HUDEP-2 (cell line): Measurements from ENCODE around the gene BCKDHA.
A peak's percentile ranks its signal among the peaks of the same experiment; 100 is the strongest.

Experiments
- DNase-seq, 76 experiments: peaks; one replicate each; lab custom pipeline; 2025; ENCODE audit not compliant: unreplicated experiment in 76 of 76; lab: John Stamatoyannopoulos, UW

Gene BCKDHA

DNA sequence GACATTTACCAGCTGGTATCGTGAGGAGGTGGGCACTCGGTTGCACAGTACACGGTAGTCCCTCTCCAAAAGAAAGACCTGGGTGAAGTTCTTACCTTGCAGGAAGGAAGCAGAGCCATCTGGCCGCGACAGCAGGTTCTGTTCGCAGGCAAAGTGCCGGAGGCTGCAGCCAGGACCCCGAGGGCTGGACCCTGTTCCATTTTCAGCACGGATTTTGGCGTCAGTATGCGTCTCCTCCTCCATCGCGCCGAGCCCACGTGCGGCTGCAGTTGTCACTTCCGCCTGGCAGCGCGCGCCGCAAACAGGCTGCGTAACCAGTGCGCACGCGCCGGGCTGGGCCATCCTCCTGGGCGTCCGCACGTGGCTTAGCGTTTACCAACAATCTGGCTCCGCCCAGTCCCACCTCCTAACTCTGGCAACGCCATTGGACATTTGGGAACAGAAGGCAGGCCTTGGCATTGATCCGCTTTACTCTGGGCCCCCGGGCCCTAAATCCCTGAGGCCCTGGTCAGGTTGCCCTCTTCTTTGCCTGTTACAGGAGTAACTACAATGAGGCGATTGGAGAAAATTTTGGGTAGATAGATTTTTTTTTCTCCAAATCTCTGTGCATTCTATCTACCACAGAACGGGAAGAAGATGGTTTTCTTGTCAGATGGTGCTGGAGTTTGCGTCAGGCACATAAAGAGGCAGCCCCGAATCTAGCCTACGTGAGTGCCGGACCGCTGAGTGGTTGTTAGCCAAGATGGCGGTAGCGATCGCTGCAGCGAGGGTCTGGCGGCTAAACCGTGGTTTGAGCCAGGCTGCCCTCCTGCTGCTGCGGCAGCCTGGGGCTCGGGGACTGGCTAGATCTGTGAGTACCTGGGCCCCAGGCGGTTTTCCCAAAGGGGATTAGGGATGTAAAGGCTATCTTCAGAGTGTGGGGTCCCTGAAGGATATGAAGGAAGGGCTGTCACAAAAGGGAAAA lies at the start of gene BCKDHA, which contains the start of gene EXOSC5:
TSS of gene BCKDHA (plus strand) at position 733 of the 964 bp plus-strand sequence. CDS start at position 743, 10 bp downstream.
TSS of gene EXOSC5 (minus strand) at position 274 of the 964 bp plus-strand sequence. CDS start at position 243, 31 bp downstream.
- DNase-seq: peak; percentile 34 to 100 (median 100)

DNA sequence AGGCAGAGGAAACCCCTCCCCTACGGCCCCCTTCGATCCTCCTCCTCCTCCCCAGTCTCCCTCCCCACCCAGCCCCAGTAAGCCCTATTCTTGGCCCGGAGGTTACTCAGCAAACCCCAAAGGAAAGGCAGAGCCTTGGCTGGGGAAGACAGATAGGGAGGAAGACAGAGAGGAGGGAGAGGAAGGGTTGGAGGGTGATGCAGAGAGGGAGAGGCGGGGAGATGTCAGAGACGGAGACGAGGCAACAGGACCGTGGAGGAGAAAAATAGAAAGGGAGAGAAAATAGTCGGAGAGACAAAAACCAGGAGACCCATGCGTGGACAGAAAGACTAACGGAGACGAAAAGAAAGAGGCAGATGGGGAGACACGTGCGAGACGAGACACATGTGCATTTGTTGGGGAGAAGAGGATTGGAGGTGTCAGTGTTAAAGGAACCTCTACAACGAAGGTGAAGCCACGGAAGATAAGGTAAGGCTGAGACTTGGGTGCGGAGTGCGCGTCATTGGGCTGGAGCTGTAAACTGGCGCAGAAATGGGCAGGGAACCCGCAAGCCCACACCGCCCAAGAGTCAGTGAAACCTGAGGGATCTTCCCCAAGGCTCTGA lies 46.8 kb upstream of the BCKDHA start:
- peak in 35 of 76 experiments; percentile 18 to 63 (median 35) for DNase-seq

DNA sequence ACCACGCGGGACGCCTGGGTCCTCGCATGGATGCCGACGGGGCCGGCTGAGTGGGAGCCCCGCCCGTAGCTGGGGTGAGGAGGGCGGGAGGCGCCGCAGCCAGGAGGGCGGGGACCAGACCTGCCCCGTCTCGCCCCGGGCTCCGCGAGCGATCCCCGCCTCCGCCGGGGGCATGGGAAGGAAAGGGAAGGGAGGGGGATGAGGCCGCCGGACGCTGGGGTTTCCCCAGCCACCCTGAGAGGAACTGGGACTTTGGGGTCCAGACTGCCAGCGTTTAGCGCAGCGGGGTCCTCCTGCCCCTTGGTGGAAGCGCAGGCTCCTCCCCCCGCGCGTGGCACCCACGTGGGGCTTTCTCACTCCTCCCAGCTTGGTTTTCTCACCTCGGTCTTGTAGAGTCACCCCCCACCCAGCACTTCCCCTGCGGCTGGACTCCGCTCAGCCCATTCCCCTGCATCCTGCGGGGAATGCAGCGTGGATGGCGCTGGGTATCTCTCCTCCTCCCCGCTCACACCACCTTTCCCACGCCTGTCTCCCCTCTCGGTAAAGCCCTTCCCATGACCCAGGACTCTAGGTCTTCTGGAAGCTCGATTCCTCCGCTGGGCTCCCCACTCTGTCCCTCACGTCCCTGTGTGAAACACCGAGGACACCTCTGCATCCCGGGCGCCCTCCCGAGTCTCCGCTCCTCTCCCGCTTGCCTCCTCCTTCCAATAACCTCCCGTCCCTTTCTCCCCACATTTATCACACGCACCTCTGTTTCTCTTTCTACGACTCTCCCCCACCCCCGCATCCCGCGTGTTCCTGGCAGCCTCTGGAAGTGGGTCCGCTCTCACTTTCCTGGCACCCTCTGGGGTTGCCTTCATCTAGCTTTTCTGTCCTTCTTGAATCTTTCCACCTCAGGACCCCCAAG lies 46.0 kb upstream of the BCKDHA start:
- peak in 58 of 76 experiments; percentile 14 to 85 (median 61) for DNase-seq

GRCh38 chr19:41352279-41352608 lies 45.4 kb upstream of the BCKDHA start:
- no peak for DNase-seq

GRCh38 chr19:41352609-41353465 lies 44.8 kb upstream of the BCKDHA start:
- peak in 72 of 76 experiments; percentile 13 to 83 (median 64) for DNase-seq

DNA sequence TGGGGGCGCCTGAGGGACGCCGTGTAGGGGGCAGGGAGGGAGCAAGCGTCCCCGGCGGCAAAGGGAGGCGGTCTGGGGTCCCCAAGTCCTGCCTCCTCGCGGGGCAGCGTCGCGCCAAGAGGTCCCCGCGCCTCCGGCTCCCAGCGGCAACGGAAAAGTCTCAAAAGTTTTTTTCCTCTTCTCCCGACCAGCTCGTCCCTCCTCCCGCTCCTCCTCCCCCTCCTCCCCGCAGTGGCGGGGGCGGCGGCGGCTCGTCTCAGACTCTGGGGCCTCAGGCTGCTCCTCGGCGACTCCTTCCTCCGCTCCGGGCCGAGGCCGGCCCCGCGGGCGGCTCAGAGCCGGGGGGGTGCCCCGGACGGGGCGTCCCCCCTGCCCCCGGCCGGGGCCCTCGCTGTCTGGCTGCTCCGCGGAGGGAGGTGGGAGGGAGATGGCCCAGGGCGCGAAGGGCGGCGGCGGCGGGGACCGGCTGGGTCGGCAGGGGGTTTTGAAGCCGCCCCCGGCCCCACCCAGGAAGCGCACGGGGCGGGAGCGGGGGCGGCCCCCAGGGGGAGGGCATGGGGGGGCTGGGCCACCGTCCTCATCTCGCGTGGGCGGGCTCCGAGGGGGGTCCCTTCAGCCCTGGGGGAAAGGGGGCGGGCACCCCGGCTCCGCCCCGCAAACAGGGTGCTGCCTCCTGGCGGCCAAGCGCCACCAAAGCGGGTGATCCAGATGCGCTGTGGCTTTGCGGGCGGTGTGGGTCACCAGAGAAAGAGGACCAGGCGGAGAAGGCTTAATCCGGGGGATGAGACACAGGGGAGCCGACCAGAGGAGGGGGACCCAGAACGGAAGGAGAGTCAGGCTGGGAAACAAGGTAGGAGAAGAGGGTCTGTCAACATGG lies 43.9 kb upstream of the BCKDHA start, which contains the start of gene TGFB1:
TSS of gene TGFB1 (minus strand) at position 457 of the 877 bp plus-strand sequence. CDS start 878 bp downstream, outside the sequence.
- DNase-seq: peak in 74 of 76 experiments; percentile 33 to 96 (median 88)

DNA sequence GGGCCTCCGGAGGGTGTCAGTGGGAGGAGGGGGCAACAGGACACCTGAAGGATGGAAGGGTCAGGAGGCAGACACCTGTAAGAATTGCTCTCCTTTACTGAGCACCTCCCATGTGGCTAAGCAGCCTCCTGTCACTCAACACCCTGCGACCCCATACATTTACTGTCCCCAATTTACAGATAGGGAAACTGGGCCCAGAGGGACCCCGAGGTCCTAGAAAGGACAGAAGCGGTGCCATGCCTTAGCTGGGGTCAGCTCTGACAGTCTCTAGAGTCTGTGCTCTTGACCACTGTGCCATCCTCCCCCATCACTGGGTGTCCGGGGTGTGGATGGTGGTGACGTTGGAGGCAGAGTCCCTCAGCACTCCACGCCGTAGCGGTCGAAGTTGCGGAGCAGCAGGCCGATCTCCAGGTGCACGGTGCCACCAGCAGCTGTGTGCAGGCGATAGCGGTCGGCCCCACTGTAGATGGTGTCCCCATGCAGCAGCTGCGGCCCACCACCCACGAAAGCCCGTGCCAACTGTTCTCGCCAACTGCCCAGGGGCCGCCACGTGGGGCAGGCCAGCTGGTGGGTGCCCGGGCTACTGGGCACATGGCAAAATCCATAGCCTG lies 43.2 kb upstream of the BCKDHA start:
- no peak for DNase-seq

DNA sequence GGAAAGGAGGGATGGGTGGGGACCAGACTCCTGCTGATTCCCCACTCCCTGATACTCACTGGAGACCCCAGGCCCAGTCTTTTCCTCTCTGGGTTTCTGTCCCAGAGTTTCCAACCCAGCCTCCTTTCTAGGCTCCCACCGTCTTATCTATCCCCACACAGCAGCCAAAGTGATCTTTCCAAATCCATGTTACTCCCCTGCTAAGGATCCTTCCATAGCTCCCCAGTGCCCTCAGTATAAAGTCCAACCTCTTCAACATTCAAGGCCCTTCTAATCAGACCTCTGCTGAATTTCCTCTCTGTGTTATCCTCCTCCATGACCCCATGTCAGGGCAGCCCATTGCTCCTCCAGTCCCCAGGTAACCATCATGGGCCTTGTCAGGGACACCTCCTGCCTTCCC lies 42.6 kb upstream of the BCKDHA start:
- no peak for DNase-seq

DNA sequence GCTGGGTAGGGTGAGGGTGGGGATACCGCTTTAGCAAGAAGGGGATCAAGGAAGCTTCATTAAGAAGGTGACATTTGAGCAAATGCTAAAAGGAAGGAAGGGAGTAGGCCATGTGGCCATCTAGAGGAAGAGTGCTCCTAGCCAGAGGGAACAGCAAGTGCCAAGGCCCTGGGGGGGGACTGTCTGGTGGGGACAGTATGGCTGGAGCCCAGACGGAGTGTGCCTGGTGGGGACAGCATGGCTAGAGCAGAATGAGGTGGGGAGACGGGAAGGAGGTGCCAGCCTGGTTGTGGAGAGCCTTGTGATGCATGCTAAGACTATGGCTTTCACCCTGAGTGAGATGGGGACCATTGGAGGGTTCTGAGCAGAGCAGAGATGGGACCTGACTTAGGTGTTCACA lies 41.8 kb upstream of the BCKDHA start:
- DNase-seq: no peak

DNA sequence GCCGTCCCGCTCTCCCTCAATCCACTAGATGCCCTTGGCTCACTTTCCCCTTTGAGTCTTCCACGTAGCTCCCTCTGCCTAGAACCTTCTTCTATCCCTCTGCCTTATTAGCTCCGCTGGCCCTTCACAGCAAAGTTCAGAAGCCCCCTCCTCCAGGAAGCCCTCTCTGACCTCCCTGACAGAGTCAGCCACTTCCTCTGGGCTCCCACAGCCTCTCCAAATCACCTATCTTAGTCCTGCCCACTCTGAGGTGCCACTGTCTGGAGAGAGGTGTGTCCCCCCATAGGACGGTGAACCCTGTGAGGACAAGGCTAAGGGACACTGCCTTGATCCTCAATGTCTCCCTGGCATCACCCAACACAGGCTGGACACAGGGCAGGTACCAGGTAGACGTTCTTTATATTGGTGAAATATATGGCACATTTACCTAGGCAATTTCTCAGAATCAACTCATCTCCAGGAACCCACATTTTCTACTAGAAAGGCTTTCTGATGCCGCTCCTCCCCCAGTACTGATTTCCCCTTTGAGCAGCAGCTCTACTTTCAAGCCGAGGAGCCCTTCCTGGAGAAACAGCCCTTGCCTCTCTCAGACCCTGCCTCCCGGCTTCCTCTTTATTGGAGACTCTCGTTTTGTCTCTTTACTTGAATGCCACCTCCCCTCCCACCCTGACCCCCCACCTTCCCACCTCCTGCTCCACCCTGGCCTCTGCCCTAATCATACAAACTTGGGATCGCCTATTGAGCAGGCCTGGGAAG lies 40.5 kb upstream of the BCKDHA start:
- DNase-seq: no peak

DNA sequence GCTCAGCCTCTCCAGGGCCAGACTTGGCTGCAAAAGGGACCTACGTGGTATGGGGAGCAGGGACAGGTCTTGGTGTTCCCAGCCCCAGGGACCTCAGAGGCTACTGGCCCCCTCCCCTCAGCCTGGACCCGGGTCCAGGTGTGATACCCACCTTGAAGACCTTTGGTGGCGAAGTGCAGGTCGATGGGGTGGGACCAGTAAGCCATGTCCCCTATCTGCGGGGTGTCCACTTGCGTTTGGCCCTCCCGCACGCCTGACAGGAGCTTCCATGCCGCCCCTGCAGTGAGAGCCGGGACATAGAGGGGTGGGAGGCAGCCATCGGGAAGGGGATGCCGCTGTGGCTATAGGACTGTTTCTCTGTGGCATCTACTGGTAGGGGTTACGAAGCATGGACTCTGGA lies 39.9 kb upstream of the BCKDHA start:
- no peak for DNase-seq

GRCh38 chr19:41359741-41360140 lies 37.9 kb upstream of the BCKDHA start:
- DNase-seq: no peak

- DNase-seq: no peak
Observed at GRCh38 chr19:41362143-41362847, 35.3 kb upstream of the BCKDHA start.

- peak in 1 of 76 experiments; percentile 38 for DNase-seq
Observed at GRCh38 chr19:41363371-41363752, 34.3 kb upstream of the BCKDHA start.

DNA sequence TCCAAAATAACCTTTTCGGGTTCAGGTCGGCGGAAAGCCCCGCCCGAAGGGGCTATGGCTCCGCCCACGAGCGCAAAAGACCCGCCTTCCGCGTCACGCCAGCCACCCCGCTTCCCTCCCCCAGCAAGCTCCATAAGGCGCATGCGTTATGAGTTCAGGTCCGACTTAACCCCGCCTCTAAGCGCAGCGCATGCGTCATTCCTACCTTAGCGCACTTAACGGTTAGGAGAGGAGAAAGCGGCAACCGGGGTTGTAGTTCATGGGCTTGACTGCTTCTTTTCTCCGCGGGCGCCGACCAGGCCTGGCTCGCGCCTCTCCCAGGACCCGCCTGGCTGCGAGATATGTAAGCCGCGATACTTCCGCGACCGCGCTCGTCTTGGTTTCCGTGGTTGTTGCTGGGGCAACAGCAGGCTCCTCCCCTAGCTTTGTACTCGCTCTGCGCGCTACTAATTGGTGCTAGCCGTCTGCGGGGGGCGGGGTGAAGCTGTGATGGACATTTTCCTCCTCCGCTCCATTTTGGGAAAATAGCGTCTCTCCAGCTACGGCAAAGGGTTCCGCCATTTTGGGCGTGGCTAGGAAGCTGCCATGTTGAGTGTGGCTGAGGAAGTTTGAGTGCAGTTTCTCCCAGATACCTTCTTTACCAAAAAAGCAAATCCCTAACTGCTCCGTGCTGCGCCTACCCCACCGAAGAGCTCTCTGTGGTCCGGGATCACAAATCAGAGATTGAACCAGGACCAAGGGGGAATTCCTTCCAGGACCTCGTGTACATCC lies 33.7 kb upstream of the BCKDHA start, which contains the start of gene B9D2:
TSS of gene B9D2 (minus strand) at position 397 of the 771 bp plus-strand sequence. CDS start 630 bp downstream, outside the sequence.
- peak; percentile 79 to 100 (median 98) for DNase-seq
